GM19324 (cell line): ENCODE data around the gene MIGA1.
"Not testable (repeated sequence)": the region's sequence is repeated elsewhere in the genome, so short reads cannot be mapped to it uniquely, and the experiment has no call there.

Experiments used
- ATAC-seq: cut with Tn5 transposase; IDR thresholded peaks from one replicate; pipeline ENCODE4 v1.9.1; 2021; ENCODE audit warnings: mild to moderate bottlenecking, moderate library complexity; ENCODE audit not compliant: unreplicated experiment, low FRiP score

MIGA1 gene, protein sequence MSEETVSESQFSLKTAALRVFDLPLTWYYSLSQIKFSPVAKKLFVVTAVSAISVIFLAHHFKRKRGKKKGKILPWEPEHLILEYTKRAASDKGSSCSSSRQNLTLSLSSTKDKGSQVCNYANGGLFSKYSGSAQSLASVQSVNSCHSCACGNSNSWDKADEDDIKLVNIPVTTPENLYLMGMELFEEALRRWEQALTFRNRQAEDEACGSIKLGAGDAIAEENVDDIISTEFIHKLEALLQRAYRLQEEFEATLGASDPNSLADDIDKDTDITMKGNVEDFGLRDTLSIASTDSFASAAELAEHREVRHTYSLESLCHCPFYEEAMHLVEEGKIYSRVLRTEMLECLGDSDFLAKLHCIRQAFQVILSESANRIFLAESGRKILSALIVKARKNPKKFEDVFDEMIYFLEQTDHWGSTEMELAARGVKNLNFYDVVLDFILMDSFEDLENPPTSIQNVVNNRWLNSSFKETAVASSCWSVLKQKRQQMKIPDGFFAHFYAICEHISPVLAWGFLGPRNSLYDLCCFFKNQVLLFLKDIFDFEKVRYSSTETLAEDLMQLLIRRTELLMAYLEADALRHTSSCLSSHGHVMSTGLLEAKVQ

DNA sequence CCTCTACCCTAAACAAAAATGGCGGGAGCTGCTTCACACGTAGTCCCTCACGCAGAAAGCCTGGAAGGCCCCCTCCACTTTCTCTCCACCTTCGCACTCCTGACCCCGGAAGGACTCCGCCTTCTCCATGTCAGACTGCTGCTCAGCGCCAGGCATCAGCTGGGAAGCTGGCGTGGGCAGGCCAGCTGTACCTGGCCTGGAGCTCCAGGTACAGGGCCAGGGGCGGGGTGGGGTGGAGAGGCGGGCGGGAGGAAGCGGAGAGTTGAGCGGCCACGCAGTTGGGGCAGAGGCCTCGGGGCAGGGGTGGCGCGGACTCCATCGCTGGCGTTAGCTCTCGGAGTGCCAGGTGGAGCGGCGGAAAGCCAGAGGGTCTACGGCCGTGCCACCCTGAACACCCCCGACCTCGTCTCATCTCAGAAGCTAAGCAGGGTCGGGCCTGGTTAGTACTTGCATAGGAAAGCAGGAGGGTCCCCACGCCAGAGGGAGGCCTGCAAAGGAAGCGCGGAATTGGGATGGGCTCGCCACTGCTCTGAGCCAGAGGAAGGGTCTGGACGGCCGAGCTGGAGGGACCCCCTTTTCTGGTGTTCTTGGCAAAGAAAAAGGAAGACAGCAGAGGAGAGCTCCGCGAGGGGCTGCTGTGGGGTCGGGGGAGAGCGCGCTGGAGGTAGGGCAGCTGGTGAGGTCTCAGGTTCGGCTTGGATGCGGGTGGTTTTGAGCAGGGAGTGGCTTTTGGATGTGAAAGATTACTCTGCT is at the start of gene MIGA1:
MIGA1 (plus strand) TSS at position 121 of the 753 bp plus-strand sequence. CDS start 3,604 bp downstream, outside the sequence.
- ATAC-seq = peak; percentile 97

DNA sequence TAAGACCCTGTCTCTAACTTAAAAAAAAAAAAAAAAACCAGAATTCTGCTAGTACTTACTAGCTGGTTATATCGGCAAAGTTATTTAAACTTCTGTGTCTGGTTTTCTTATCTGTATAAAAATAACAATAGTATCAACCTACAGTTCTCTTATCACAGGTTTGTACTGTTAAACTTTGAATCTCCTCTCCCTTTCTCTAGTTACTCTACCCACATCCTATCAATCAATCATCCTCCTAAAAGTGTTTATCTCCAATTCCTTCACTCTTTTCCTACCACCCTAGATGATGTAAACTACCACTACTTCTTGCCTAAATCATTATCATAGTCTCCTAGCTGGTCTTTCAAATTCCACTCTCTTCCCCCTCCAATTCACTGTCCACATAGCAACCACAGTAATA is 47.4 kb upstream of the MIGA1 start:
- no peak for ATAC-seq

DNA sequence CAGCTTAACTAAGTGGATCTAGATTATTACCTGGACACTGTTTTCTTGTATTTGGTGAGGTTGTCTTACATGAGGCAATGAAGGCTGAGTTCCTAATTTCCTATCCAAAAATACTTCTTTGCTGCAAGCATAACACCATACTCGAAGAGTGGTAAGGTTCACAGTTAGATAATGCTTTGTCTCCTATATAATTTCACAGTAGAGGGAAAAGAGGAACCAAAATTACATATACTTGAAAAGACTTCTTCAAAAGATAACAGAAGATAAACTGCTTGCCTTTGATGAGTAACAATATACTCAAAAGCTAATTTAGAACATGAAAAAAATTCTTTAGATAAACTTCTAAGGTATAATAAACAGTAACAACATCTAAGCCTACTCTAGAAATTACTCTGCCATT is 40.2 kb upstream of the MIGA1 start:
- ATAC-seq = no peak

DNA sequence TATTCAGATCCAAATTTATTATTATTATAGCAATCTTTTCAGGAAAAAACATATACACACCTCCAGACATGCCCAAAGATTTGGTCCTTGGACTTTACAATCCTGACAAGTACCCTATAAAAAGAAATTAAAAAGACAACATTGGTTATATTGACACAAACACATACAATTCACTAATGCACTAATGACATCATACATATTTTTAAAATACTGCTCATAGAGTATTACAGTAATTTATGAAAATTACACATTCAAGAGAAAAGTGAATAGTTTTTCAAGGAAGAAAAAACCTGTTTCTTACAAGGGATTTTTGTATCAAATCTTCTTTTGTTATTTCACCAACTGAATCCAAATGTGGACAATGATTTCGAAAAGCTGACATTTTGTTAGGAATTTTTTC is 38.1 kb upstream of the MIGA1 start:
- ATAC-seq = no peak

DNA sequence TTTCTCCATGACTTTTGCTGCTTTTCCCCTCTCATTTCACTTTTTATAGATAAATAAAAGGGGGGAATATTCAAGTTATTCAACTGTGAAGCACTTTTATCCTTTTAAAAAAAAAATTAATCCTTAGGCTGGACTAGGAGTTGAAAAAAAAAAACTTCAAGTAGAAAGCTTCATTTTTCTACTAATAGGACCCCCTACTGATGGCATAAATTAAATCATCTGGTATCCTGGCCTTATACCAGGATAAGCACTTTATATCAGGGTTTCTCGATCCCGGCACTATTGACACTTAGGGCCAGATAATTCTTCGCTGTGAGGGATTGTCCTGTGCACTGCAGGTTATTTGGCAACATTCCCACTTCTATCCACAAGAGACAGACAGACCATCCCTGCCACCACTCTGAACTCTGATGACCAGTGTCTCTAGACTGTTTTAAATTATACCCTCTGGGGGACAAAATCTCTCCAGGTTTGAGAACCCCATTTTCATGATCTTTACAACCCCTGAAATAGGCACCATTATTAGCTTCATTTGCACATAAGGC is 37.4 kb upstream of the MIGA1 start:
- ATAC-seq = no peak

DNA sequence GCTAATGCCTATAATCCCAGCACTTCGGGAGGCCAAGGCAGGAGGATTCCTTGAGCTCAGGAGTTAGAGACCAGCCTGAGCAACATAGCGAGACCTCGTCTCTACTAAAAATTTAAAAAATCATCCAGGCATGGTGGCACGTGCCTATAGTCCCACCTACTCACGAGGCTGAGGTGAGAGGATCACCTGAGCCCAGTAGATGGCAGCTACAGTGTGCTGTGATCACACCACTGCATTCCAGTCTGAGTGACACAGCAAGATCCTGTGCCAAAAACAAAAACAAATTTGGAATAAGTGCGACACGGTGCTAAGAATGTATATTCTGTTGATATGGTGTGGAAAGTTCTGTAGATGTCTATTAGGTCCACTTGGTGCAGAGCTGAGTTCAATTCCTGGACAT is 34.9 kb upstream of the MIGA1 start:
- no peak for ATAC-seq

DNA sequence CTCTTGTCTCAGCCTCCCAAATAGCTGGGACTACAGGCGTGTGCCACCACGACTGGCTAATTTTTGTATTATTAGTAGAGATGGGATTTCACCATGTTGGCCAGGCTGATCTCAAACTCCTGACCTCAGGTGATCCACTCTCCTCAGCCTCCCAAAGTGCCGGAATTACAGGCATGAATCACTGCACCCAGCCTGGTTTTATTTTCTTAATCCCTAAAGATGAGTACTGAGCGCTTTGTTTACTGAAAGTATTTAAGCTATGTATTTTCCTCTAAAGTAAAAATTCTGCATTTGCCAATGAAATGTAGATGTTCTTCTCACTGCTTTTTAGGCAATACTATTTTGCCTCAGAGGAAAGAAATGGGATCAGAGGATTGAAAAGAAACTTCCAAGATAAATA is 30.0 kb upstream of the MIGA1 start:
- not testable (repeated sequence) for ATAC-seq

DNA sequence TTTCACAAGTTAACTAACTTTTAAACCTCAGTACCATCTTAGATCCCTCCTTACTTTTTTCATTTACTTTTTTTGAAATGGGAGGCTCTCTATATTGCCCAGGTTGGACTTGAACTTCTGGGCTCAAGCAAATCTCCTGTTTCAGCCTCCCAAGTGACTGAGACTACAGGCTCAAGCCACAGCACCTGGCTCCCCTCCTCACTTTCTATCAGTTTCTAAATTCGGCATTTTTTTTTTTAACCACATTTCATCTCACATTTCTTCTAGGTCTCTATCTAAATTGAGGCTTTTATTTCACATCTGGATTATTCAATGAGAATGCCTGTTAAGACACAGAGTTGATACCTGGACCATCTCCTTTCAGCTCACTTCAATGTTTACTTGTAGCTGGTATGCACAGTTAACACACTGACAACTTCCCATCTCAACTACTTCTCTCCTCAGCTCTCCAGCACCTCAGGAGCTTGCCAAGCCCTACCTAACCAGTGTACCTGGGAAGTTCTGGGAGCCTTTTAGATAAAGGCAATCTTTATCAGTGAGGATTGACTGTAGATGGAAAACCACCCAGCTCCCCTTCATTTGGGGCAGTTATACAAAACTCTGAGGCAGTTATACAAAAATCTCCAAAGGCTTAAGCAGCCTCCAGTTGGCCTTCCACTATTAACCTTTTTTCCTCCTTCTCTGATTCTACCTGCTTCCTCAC is 23.2 kb upstream of the MIGA1 start:
- ATAC-seq = no peak

DNA sequence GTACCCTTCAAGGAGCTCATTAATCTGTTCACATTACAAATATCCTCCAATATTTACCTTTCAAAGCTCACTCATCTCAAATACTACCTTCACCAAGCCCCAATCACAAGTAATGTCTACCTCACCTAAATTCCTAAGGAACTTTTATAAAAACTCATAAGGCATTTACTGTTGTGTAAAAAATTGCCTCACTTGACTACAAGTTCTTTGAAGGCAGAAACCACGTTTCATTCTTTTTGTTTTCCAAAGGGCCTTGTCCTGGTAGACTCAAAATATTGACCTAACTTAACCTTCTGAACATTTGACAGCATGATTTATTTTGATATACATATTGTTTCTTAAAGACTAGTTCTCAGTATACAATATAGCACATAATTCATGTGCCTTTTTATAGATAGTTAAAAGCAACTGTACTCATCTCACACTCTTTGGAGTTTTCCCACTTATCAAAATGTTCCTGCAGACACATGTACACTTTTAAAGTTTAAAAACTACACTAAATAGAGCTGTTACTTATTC is 22.3 kb upstream of the MIGA1 start:
- ATAC-seq = no peak

DNA sequence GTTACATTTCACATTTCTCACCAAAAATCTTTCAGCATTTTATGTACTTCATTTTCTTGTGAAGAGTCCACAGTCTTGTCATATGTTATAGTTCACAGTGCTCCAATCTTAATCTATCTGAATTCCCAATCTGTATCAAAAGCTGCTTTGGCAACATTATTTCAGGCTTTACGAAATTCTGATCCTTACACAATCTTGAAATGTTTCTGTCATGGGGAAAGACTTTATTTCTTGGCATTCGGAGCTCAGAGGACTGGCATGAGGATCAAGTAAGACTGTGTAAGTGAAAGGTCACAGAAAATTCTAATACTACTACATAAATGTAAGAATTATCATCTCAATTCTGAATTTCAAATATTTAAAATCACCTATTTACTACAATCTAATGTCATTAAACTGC is 21.8 kb upstream of the MIGA1 start:
- no peak for ATAC-seq

DNA sequence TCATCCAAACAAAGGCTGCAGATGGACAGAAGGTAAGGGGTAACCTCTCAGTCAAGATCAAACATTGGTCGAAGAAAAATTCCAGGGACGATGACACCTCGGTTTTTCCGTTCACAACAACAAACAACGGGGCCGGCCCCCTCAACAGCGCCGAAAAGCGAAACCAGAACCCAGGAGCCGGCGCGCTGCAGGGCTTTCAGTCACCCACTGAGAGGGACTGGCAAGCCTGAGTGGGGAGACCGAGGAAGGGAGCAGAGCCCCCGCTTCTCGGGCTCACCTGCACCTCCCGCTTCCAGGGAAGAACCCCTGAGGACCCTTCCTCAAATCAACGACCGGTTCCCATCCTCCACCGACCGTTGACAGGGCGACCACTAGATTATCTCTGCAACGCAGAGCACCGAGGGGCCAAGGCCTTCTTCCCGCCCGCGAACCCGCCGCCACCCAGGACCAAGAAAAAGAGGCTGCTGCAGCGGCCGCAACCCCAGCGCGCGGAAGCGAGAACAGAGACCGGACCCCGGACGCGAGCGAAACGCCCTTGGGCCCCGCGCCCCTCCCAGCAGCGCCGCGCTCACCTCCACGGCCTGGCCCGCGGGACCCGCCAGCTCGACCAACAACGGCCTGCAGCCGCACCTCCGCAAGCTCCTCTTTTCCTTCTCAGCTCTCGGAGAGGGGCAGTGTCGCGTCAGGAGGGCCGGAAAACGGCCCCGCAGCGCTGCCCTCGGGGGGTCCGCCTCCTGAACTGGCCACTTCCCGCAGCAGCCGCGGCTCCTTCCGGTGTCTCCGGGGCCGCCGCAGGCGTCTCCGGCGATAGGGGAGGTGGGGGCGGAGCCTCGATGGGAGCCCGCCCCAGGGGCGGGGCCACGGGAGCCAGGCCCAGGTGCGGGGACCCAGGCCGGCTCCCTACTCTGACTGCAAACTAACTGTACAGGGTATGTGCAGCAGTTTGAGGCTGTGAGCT is 20.1 kb upstream of the MIGA1 start, which contains the start of gene USP33:
USP33 (minus strand) TSS at position 782 of the 958 bp plus-strand sequence. CDS start 18,155 bp downstream, outside the sequence.
- peak; percentile 99 for ATAC-seq

DNA sequence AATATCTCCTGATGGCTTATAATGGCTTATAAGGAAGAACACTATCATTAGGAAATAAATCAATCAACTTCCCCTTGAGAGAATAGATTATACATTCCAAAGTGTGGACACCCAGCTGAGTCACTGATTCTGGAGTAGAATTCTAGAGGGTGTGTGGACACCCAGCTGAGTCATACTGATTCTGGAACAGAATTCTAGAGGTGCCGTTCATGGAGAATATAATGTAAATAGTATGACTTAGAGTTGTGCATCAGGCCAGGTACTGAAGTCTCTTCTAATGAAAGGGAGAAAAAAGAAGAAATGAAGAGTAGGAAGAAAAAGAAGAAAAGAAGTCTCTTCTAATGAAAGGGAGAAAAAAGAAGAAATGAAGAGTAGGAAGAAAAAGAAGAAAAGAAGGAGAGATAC is 17.4 kb upstream of the MIGA1 start:
- ATAC-seq = no peak

DNA sequence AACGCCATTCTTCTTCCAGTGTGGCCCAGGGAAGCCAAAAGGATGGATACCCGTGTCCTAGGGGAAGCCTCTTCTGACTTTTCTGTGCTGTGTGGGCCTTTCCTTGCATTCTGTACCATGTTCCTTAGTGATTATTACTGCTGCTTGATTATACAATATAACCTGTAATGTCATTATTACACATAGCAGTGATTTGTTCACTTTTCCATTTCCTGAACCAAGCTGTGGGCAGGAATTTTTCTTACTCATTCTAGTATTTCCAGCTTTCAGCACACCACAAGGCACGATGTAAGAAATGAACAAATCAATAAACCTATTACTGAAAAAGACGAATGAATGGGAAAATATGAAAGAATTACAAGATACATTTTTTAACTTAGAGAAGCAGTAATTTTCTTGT is 11.4 kb upstream of the MIGA1 start:
- ATAC-seq = no peak

DNA sequence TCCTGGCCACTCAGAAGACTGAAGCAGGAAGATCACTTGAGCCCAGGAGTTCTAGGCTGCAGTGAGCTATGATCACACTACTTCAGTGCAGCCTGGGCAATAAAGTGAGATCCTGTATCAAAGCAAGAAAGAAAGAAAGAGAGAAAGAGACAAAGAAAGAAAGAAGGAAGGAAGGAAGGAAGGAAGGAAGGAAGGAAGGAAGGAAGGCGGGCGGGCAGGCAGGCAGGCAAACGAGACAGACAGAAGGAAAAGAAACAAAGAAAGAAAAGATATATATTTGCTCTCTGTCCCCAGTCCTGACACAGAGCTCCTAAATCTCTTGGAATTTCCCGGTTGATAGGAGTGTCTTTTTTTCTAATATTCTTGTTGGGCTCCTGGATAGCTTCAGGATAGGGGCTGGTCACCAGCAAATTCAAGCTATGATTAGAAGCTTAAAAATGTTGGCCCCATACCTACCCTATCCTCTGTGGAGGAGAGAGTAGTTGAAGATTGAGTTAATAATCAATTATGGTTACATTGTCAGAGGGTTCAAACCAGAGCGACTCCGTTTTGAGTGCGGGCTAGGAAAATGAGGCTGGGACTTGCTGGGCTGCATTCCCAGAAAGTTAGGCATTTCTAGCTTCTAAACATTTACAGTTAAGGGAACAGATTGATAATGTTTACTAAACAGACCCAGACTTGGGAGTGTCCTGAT is 3.3 kb upstream of the MIGA1 start:
- no peak for ATAC-seq

DNA sequence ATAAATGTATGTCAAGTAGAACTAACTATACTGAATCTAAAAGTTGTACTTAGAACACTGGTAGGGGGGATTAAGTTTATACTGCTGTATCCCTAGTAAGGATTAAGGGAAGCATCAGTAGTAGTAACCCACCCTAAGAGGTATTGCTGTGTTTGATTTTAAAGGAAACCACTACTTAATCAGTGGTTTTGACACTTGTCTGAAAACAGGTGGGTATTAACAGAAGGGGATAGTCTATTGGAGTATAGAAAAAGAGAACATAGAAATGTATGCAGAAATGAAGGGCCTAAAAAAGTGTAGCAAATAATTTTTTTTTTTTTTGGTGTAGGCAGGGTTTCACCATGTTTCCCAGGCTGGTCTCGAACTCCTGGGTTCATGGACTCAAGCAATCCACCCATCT is 2.2 kb downstream of the MIGA1 start:
- no peak for ATAC-seq

DNA sequence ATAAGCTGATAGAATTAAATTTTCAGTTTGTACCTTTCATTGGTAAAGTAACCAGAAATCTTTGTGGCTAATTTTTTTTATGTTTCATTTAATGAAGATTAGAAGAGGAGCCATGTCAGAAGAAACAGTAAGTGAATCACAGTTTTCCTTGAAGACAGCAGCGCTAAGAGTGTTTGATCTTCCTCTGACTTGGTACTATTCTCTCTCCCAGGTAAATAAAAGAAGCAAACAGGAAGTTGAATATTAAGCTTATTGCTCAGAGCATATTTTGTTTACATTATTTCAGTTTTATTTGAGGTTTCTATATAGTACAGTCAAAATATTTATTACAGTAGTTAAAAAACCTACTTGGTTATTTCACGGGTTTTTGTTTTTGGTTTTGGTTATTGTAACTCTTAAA is 3.7 kb downstream of the MIGA1 start:
- ATAC-seq = no peak

DNA sequence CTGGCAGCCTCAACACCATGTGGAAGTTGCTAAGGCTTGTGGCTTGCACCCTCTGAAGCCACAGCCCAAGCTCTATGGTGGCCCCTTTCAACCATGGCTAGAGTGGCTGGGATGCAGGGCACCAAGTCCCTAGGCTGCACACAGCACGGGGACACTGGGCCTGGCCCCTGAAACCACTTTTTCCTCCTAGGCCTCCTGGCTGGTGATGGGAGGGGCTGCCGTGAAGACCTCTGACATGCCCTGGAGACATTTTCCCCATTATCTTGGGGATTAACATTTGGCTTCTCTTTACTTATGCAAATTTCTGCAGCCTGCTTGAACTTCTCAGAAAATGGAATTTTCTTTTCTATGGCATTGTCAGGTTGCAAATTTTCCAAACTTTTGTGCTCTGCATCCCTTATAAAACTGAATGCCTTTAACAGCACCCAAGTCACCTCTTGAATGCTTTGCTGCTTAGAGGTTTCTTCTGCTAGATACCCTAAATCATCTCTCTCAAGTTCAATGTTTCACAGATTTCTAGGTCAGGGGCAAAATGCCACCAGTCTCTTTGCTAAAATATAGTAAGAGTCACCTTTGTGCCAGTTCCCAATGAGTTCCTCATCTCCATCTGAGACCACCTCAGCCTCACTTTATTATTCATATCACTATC is 6.8 kb downstream of the MIGA1 start:
- not testable (repeated sequence) for ATAC-seq

DNA sequence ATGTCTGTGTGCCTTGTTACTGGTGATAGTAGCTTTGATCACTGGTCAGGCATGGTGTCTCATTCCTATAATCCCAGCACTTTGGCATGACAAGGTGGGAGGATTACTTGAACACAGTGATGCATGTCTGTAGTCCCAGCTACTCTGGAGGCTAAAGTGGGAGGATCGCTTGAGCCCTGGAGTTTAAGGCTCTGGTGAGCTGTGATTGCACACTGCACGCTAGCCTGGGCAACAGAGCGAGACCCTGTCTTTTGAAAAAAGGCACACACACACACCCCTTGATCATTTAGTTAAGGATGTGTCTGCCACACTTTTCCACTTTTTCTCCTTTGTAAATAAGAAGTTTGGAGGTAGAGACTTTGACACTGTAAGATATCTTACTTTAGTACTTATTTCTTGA is 15.1 kb downstream of the MIGA1 start:
- ATAC-seq = no peak
